ENCODE measurements around the gene KAZN.

The KAZN gene

GRCh38 chr1:14949270-14949835 lies 350.9 kb downstream of the KAZN start:
- H3K9me3 ChIP-seq (ENCODE audit: control insufficient read depth, insufficient read depth, low read depth, low read length): no peaks in the 10 kb centered on the region
- CTCF ChIA-PET: no interaction called here
- H3K4me3 ChIP-seq (ENCODE audit: low read depth, low read length): no peak overlapping the region
- POLR2A ChIA-PET: no interaction called here
- TF ChIP-seq ZSCAN16 (tag by site-specific recombination; IDR thresholded peaks at IDR 0.05) (no peak), ZNF548 (tag by site-specific recombination; IDR thresholded peaks at IDR 0.05) (no peak), ZNF623 (tag by site-specific recombination; IDR thresholded peaks at IDR 0.05) (no peak)
- H3K27ac ChIP-seq (ENCODE audit: extremely low read depth, low read depth, low read length): no peak overlapping the region
- H3K4me1 ChIP-seq (ENCODE audit: control insufficient read depth, insufficient read depth, low read length): no peaks in the 10 kb centered on the region
- H3K36me3 ChIP-seq (ENCODE audit: control insufficient read depth in 2 of 2, insufficient read depth in 1 of 2, low read length in 2 of 2): peaks cover 0 to 11% of the 10 kb centered on the region in 2 experiments; a peak in 1 of 3 replicates

GRCh38 chr1:14949836-14950713 lies 351.6 kb downstream of the KAZN start:
- peak; percentile 44; the same call in 1 of the 2 replicates for TF ChIP-seq EGR2 (tag by site-specific recombination; IDR thresholded peaks at IDR 0.05; ENCODE audit: low read depth)
- peak; percentile 40; the same call in 1 of the 2 replicates for TF ChIP-seq GLIS1 (tag by site-specific recombination; IDR thresholded peaks at IDR 0.05)
- TF ChIP-seq ZNF521 (tag by site-specific recombination; IDR thresholded peaks at IDR 0.05): no peak
- TF ChIP-seq ZFHX2 (tag by site-specific recombination; conservative IDR thresholded peaks at IDR 0.05): peak; percentile 63
- no peak for TF ChIP-seq ZNF248 (tag by site-specific recombination; IDR thresholded peaks at IDR 0.05)
- TF ChIP-seq PRDM4 (tag by site-specific recombination; IDR thresholded peaks at IDR 0.05): peak; percentile 68
- no peak for TF ChIP-seq ZNF37A (tag by site-specific recombination; IDR thresholded peaks at IDR 0.05)
- TF ChIP-seq ZIC2 (tag by site-specific recombination; IDR thresholded peaks at IDR 0.05): peak; percentile 36; the same call in 1 of the 2 replicates
- H3K9me3 ChIP-seq (ENCODE audit: control insufficient read depth, insufficient read depth, low read depth, low read length): no peaks in the 10 kb centered on the region
- no peaks in the 10 kb centered on the region for H3K4me1 ChIP-seq (ENCODE audit: control insufficient read depth, insufficient read depth, low read length)
- H3K4me3 ChIP-seq (ENCODE audit: low read depth, low read length): no peak overlapping the region
- POLR2A ChIA-PET: no interaction called here
- H3K36me3 ChIP-seq (ENCODE audit: control insufficient read depth in 2 of 2, insufficient read depth in 1 of 2, low read length in 2 of 2): peaks cover 0 to 11% of the 10 kb centered on the region in 2 experiments; a peak in 1 of 3 replicates
- no peak overlapping the region for H3K27ac ChIP-seq (ENCODE audit: extremely low read depth, low read depth, low read length)
- CTCF ChIA-PET: no interaction called here

- ChIA-PET POLR2A (no interaction called here), CTCF (no interaction called here)
- Histone ChIP-seq H3K4me1 (ENCODE audit: control insufficient read depth, insufficient read depth, low read length) (no peaks in the 10 kb centered on the region), H3K9me3 (ENCODE audit: control insufficient read depth, insufficient read depth, low read depth, low read length) (no peaks in the 10 kb centered on the region), H3K4me3 (ENCODE audit: low read depth, low read length) (no peak overlapping the region), H3K36me3 (ENCODE audit: control insufficient read depth in 2 of 2, insufficient read depth in 1 of 2, low read length in 2 of 2) (peaks cover 0 to 15% of the 10 kb centered on the region in 2 experiments; a peak in 1 of 3 replicates), H3K27ac (ENCODE audit: extremely low read depth, low read depth, low read length) (no peak overlapping the region)
- TF ChIP-seq ZEB2 (tag by site-specific recombination; IDR thresholded peaks at IDR 0.05) (no peak), ZNF580 (tag by site-specific recombination; IDR thresholded peaks at IDR 0.05) (no peak), ZBTB11 (tag by site-specific recombination; conservative IDR thresholded peaks at IDR 0.05; ENCODE audit: low read depth) (no peak), ZBTB7A (tag by site-specific recombination; IDR thresholded peaks at IDR 0.05; ENCODE audit: low read depth) (no peak), GLI2 (tag by site-specific recombination; IDR thresholded peaks at IDR 0.05; ENCODE audit: borderline replicate concordance, low read depth) (no peak), ZNF19 (tag by site-specific recombination; IDR thresholded peaks at IDR 0.05; ENCODE audit: low read depth) (no peak), ZSCAN18 (tag by site-specific recombination; IDR thresholded peaks at IDR 0.05) (no peak), ZNF623 (tag by site-specific recombination; IDR thresholded peaks at IDR 0.05) (no peak), ZNF560 (tag by site-specific recombination; IDR thresholded peaks at IDR 0.05; ENCODE audit: borderline replicate concordance) (no peak), ZNF10 (tag by site-specific recombination; IDR thresholded peaks at IDR 0.05) (no peak), OVOL3 (tag by site-specific recombination; IDR thresholded peaks at IDR 0.05) (no peak), ZNF521 (tag by site-specific recombination; IDR thresholded peaks at IDR 0.05) (no peak), SCRT1 (tag by site-specific recombination; IDR thresholded peaks at IDR 0.05; ENCODE audit: borderline replicate concordance) (no peak), ZNF221 (tag by site-specific recombination; IDR thresholded peaks at IDR 0.05; ENCODE audit: borderline replicate concordance) (no peak)
Observed at GRCh38 chr1:14951766-14952165, 353.3 kb downstream of the KAZN start.

All from HEK293 (cell line).